Measurements from ENCODE around the gene MYH15.

DNA sequence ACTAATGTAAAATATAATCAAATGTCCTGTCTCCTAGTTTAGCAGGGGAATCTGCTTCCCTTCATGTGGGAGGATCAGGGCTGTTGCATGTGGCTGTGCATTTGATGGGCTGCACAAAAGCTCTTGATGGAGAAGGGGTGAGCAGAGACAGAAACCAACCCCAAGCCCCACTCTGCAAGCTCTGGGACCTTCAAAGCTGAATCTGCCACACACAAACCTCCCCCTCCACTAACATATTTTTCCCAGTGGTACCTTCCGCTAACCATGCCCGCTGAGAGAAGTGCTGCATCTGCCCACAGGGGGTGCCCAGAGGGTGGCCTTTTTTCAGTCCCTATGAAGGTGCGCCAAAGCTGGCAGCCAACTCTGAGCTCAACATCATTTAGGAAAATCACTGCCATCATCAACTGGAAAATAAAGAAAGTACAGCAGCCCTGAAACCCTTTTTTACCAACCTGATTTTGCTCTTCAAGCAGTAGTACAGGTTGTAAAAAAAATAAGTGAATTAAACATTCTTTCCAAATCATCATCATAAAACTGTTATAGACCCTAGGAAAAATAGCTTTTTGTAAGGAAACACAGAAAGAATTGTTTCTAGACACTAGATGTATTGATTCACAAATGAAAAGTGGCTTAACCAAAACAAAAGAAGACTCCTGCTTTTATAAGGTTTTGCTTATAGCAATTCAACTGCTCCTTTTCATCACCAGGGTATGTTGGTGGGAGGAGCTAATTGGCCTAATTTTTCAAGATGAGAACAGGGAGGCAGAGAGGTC, 117.1 kb downstream of the MYH15 start:
- TF ChIP-seq CTCF (IDR thresholded peaks at IDR 0.05) (no peak), POLR2A (IDR thresholded peaks at IDR 0.05) (no peak)

All from vagina (tissue), 2 donors.